ENCODE results near the gene DIO2. TPM values are rescaled to one million over a fixed set of nuclear protein-coding genes. Genes with fewer than 3 reads are reported as not detected.

The DIO2 gene
- polyA plus RNA-seq, 1 of the 3 experiments (the other 2 are of a cell fraction): 1.1 TPM

DNA sequence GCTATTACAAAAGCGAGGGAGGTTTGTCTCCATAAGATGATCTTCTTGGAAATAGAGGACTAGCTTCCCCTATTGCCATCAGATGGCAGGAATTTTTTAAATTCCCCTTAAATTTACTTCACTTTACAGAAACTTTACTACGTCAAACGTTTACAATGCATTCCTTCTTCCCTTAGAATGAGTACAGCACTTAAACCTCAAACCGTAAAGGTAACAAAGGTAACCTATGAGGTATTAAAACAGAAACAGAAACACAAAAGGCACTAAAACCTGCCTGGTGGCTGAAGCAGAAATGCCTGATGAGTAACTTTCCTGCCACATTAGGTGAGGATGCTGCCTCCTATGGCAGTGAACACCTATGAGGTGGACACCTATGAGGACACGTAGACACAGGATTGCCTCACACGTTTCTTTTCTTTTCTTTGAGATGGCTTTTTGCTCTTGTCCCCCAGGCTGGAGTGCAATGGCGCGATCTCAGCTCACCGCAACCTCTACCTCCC, 25.0 kb downstream of the DIO2 start:
- no peak for DNase-seq
- no peaks in the 10 kb centered on the region for H3K4me1 ChIP-seq (ENCODE audit: control insufficient read depth in 1 of 2, insufficient read depth in 2 of 2, low read depth in 1 of 2, low read length in 1 of 2)
- no peaks in the 10 kb centered on the region for H4K20me1 ChIP-seq (ENCODE audit: insufficient read depth)
- TF ChIP-seq ELF1 (IDR thresholded peaks at IDR 0.05): no peak
- TF ChIP-seq USF1 (IDR thresholded peaks at IDR 0.05; ENCODE audit: borderline replicate concordance, low read depth): no peak
- TF ChIP-seq JUND (IDR thresholded peaks at IDR 0.05): no peak
- TF ChIP-seq, protein P1, sequence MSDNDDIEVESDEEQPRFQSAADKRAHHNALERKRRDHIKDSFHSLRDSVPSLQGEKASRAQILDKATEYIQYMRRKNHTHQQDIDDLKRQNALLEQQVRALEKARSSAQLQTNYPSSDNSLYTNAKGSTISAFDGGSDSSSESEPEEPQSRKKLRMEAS (IDR thresholded peaks at IDR 0.05; ENCODE audit: low read depth): no peak
- no peak for TF ChIP-seq RAD21 (IDR thresholded peaks at IDR 0.05; ENCODE audit: low read length)
- no peak for TF ChIP-seq TCF12 (IDR thresholded peaks at IDR 0.05)
- no peak for TF ChIP-seq CTCF (IDR thresholded peaks at IDR 0.05)
- TF ChIP-seq YY1 (IDR thresholded peaks at IDR 0.05; ENCODE audit: low read depth): no peak
- no peak for TF ChIP-seq RCOR1 (IDR thresholded peaks at IDR 0.05; ENCODE audit: low read length)
- no peak for TF ChIP-seq FOXJ3 (CRISPR knock-in tag; IDR thresholded peaks at IDR 0.05)
- TF ChIP-seq MEF2A (IDR thresholded peaks at IDR 0.05; ENCODE audit: borderline replicate concordance, low read depth): no peak
- TF ChIP-seq SMC3 (IDR thresholded peaks at IDR 0.05; ENCODE audit: low read depth, low read length): no peak
- no peak for TF ChIP-seq RXRA (IDR thresholded peaks at IDR 0.05; ENCODE audit: borderline replicate concordance, low read depth)
- TF ChIP-seq EP300 (IDR thresholded peaks at IDR 0.05; ENCODE audit: borderline replicate concordance in 1 of 2, low read depth in 1 of 2, low read length in 1 of 2): no peak
- TF ChIP-seq POLR2AphosphoS5 (IDR thresholded peaks at IDR 0.05; ENCODE audit: low read depth, low read length): no peak
- no peak overlapping the region for H3K4me3 ChIP-seq (ENCODE audit: low read depth in 2 of 2, low read length in 1 of 2)
- H3K27ac ChIP-seq (ENCODE audit: low read depth in 2 of 2, low read length in 1 of 2): no peak overlapping the region
- no peak overlapping the region for H3K4me2 ChIP-seq
- no peaks in the 10 kb centered on the region for H3K9me2 ChIP-seq
- WGBS (ENCODE audit: low lambda C conversion rate): 64% methylated on average over 9 of the region's 9 CpGs
- POLR2A ChIA-PET: no interaction called here
- no peaks in the 10 kb centered on the region for H3K36me3 ChIP-seq (replicated peaks in 1 of 2; ENCODE audit: control insufficient read depth in 1 of 2, insufficient read depth in 2 of 2, low read length in 1 of 2)
- no peaks in the 10 kb centered on the region for H3K9me3 ChIP-seq
- H3K27me3 ChIP-seq (ENCODE audit: insufficient read depth): no peaks in the 10 kb centered on the region
- H3K79me2 ChIP-seq (ENCODE audit: insufficient read depth): no peaks in the 10 kb centered on the region
- no peak overlapping the region for H3K9ac ChIP-seq
- no peak overlapping the region for H2AFZ ChIP-seq (ENCODE audit: low read depth)
- CTCF ChIA-PET: no interaction called here
- no peaks in the 10 kb centered on the region for H3F3A ChIP-seq (replicated peaks; ENCODE audit: insufficient read depth)

DNA sequence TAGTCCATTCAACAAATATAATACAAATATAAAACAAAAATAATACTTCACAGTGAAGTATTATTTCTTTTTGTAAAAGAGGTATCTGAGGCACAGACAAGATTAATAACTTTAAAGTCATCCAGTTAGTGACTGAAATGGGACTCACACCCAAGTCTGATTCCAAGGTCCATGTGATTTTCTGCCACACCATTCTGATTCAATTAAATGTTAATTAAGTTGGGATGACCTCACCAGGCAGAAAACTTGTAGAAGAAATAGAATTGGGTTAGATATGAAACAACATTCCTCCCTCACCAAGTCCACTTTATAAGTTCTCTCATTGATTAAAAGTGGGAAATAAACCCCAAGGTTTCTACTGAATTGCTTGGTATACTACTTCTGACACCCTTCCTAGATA, 34.4 kb downstream of the DIO2 start:
- TF ChIP-seq MEF2A (IDR thresholded peaks at IDR 0.05; ENCODE audit: borderline replicate concordance, low read depth): no peak
- TF ChIP-seq SIN3A (IDR thresholded peaks at IDR 0.05; ENCODE audit: borderline replicate concordance, low read depth, low read length): no peak
- no peak for TF ChIP-seq TEAD4 (IDR thresholded peaks at IDR 0.05; ENCODE audit: borderline replicate concordance, insufficient read depth)
- TF ChIP-seq TCF12 (IDR thresholded peaks at IDR 0.05): no peak
- no peak for TF ChIP-seq SMC3 (IDR thresholded peaks at IDR 0.05; ENCODE audit: low read depth, low read length)
- no peak for TF ChIP-seq EZH2phosphoT487 (IDR thresholded peaks at IDR 0.05; ENCODE audit: borderline replicate concordance, low read depth)
- TF ChIP-seq, protein P1 (IDR thresholded peaks at IDR 0.05; ENCODE audit: low read depth): no peak
- TF ChIP-seq RFX5 (IDR thresholded peaks at IDR 0.05; ENCODE audit: low read length): no peak
- TF ChIP-seq FOSL2 (IDR thresholded peaks at IDR 0.05; ENCODE audit: borderline replicate concordance, low read depth): no peak
- no peak for TF ChIP-seq NRF1 (IDR thresholded peaks at IDR 0.05; ENCODE audit: low read depth, low read length)
- no peak for TF ChIP-seq USF1 (IDR thresholded peaks at IDR 0.05; ENCODE audit: borderline replicate concordance, low read depth)
- TF ChIP-seq, protein P2, sequence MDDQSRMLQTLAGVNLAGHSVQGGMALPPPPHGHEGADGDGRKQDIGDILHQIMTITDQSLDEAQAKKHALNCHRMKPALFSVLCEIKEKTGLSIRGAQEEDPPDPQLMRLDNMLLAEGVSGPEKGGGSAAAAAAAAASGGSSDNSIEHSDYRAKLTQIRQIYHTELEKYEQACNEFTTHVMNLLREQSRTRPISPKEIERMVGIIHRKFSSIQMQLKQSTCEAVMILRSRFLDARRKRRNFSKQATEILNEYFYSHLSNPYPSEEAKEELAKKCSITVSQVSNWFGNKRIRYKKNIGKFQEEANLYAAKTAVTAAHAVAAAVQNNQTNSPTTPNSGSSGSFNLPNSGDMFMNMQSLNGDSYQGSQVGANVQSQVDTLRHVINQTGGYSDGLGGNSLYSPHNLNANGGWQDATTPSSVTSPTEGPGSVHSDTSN (IDR thresholded peaks at IDR 0.05): no peak
- TF ChIP-seq POLR2AphosphoS5 (IDR thresholded peaks at IDR 0.05; ENCODE audit: low read depth, low read length): no peak
- TF ChIP-seq RCOR1 (IDR thresholded peaks at IDR 0.05; ENCODE audit: low read length): no peak
- TF ChIP-seq FOXM1 (IDR thresholded peaks at IDR 0.05; ENCODE audit: low read depth): no peak
- no peak for TF ChIP-seq NFIC (IDR thresholded peaks at IDR 0.05; ENCODE audit: borderline replicate concordance)
- no peak for TF ChIP-seq EP300 (IDR thresholded peaks at IDR 0.05; ENCODE audit: borderline replicate concordance in 1 of 2, low read depth in 1 of 2, low read length in 1 of 2)
- TF ChIP-seq CHD2 (IDR thresholded peaks at IDR 0.05; ENCODE audit: low read length, partially characterized antibody): no peak
- H3K9me2 ChIP-seq: no peaks in the 10 kb centered on the region
- no peaks in the 10 kb centered on the region for H3K9me3 ChIP-seq
- H3K36me3 ChIP-seq (replicated peaks in 1 of 2; ENCODE audit: control insufficient read depth in 1 of 2, insufficient read depth in 2 of 2, low read length in 1 of 2): no peaks in the 10 kb centered on the region
- no peaks in the 10 kb centered on the region for H3K4me1 ChIP-seq (ENCODE audit: control insufficient read depth in 1 of 2, insufficient read depth in 2 of 2, low read depth in 1 of 2, low read length in 1 of 2)
- H3F3A ChIP-seq (replicated peaks; ENCODE audit: insufficient read depth): no peaks in the 10 kb centered on the region
- H2AFZ ChIP-seq (ENCODE audit: low read depth): no peak overlapping the region
- H3K79me2 ChIP-seq (ENCODE audit: insufficient read depth): no peaks in the 10 kb centered on the region
- no peaks in the 10 kb centered on the region for H4K20me1 ChIP-seq (ENCODE audit: insufficient read depth)
- no peak overlapping the region for H3K9ac ChIP-seq
- H3K27ac ChIP-seq (ENCODE audit: low read depth in 2 of 2, low read length in 1 of 2): no peak overlapping the region
- DNase-seq: no peak
- ChIA-PET CTCF (no interaction called here), POLR2A (no interaction called here)
- H3K27me3 ChIP-seq (ENCODE audit: insufficient read depth): no peaks in the 10 kb centered on the region
- no peak overlapping the region for H3K4me2 ChIP-seq
- no peak overlapping the region for H3K4me3 ChIP-seq (ENCODE audit: low read depth in 2 of 2, low read length in 1 of 2)

Measured in SK-N-SH (cell line).